Superior temporal gyrus (tissue), 1 donor: ENCODE data around the gene SLC23A2.
"Not testable (repeated sequence)": the region's sequence is repeated elsewhere in the genome, so short reads cannot be mapped to it uniquely, and the experiment has no call there.

Experiments used
- DNase-seq: peaks from one replicate; pipeline ENCODE4 v3.0.0-alpha.2; 2016; ENCODE audit errors: extremely low spot score

Gene SLC23A2

GRCh38 chr20:4936392-4936850, 64.9 kb downstream of the SLC23A2 start:
- DNase-seq, result no peak

GRCh38 chr20:4932061-4932460, 69.2 kb downstream of the SLC23A2 start:
- DNase-seq, result no peak

GRCh38 chr20:4929686-4930397, 71.5 kb downstream of the SLC23A2 start:
- no peak for DNase-seq

- DNase-seq, result no peak
These were observed 74.7 kb downstream of the SLC23A2 start for GRCh38 chr20:4926531-4927156.

- no peak for DNase-seq
These were observed 75.3 kb downstream of the SLC23A2 start for GRCh38 chr20:4925842-4926530.

GRCh38 chr20:4924446-4924845, 76.9 kb downstream of the SLC23A2 start:
- DNase-seq, result no peak

- no peak for DNase-seq
These were observed 77.3 kb downstream of the SLC23A2 start for GRCh38 chr20:4924032-4924431.

GRCh38 chr20:4922186-4922585, 79.1 kb downstream of the SLC23A2 start:
- DNase-seq, result no peak

GRCh38 chr20:4921271-4921670, 80.0 kb downstream of the SLC23A2 start:
- DNase-seq, result not testable (repeated sequence)

- DNase-seq, result no peak
These were observed 80.7 kb downstream of the SLC23A2 start for GRCh38 chr20:4920655-4921054.

GRCh38 chr20:4920131-4920530, 81.2 kb downstream of the SLC23A2 start:
- no peak for DNase-seq

GRCh38 chr20:4919047-4919704, 82.1 kb downstream of the SLC23A2 start:
- DNase-seq, result no peak

GRCh38 chr20:4918473-4918872, 82.8 kb downstream of the SLC23A2 start:
- DNase-seq, result no peak

- no peak for DNase-seq
These were observed 84.1 kb downstream of the SLC23A2 start for GRCh38 chr20:4916971-4917881.

GRCh38 chr20:4913147-4913546, 88.2 kb downstream of the SLC23A2 start:
- DNase-seq, result no peak

GRCh38 chr20:4912380-4913142, 88.7 kb downstream of the SLC23A2 start:
- no peak for DNase-seq

GRCh38 chr20:4910951-4911350, 90.4 kb downstream of the SLC23A2 start:
- DNase-seq, result no peak

- DNase-seq, result no peak
These were observed 95.7 kb downstream of the SLC23A2 start for GRCh38 chr20:4905613-4906012.

- DNase-seq, result no peak
These were observed 96.1 kb downstream of the SLC23A2 start for GRCh38 chr20:4905195-4905594.

GRCh38 chr20:4904127-4904860, 97.0 kb downstream of the SLC23A2 start:
- no peak for DNase-seq
